ENCODE measurements around the gene EPHA3. TPM values are rescaled to one million over a fixed set of nuclear protein-coding genes. Genes with fewer than 3 reads are reported as not detected.

The EPHA3 gene
- total and polyA plus RNA-seq, 2 donors (not counting 3 experiments of a cell fraction or from before 2014, with no cell fraction given), result not detected

DNA sequence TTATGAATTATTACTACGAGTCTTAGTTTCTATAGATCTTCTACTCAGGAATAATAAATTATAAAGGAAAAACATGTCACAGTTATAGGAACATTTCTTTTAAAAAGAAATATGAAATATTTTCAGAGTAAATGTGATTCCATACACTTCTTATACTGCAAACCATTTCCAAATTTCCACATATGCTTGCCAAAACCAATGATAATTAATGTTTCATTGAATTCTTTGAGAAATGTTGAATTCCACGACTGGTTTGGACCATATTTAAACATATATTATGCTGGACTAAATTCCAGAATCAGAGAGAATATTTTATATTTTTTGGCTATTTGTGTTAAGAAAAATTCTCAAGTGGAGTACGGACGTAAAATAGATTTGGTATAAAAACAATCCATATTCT is 144.6 kb downstream of the EPHA3 start:
- H3K4me2 ChIP-seq (ENCODE audit: insufficient read depth, low read length), result no peak overlapping the region
- POLR2A ChIA-PET, result no interaction called here
- no peak overlapping the region for H2AFZ ChIP-seq (ENCODE audit: low read depth, low read length)
- no peak for FAIRE-seq
- no peak overlapping the region for H3K9ac ChIP-seq (replicated peaks; ENCODE audit: extremely low read depth, insufficient read depth, low read length)
- no TSS peak for BruUV-seq (replicated peaks)
- CTCF ChIA-PET, result no interaction called here
- intact Hi-C loops (cut with micrococcal nuclease) (no loop called here), dilution Hi-C loops (cut with MboI; ENCODE audit: extremely low pct_ligation_motif_present, low sequenced_read_pairs) (no loop called here)
- no peaks in the 10 kb centered on the region for H3K4me1 ChIP-seq (ENCODE audit: control insufficient read depth, extremely low read depth, insufficient read depth, low read length)
- no peaks in the 10 kb centered on the region for H3K9me3 ChIP-seq (replicated peaks; ENCODE audit: control insufficient read depth, insufficient read depth, low read length)
- H3K79me2 ChIP-seq (ENCODE audit: control insufficient read depth, insufficient read depth, low read length), result no peaks in the 10 kb centered on the region
- no peak for TF ChIP-seq POLR2A (IDR thresholded peaks at IDR 0.05; ENCODE audit: low read depth, low read length)
- no peak for TF ChIP-seq MYC (IDR thresholded peaks at IDR 0.05; ENCODE audit: low read depth, low read length)
- no peak for TF ChIP-seq GATA2 (IDR thresholded peaks at IDR 0.05; ENCODE audit: insufficient read depth, insufficient read length, low read depth, low read length)
- no peak for TF ChIP-seq JUN (IDR thresholded peaks at IDR 0.05; ENCODE audit: borderline replicate concordance, insufficient read depth, insufficient read length, low read depth)
- TF ChIP-seq, protein P1, sequence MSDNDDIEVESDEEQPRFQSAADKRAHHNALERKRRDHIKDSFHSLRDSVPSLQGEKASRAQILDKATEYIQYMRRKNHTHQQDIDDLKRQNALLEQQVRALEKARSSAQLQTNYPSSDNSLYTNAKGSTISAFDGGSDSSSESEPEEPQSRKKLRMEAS (IDR thresholded peaks at IDR 0.05; ENCODE audit: insufficient read depth, insufficient read length), result no peak
- TF ChIP-seq, protein P2, sequence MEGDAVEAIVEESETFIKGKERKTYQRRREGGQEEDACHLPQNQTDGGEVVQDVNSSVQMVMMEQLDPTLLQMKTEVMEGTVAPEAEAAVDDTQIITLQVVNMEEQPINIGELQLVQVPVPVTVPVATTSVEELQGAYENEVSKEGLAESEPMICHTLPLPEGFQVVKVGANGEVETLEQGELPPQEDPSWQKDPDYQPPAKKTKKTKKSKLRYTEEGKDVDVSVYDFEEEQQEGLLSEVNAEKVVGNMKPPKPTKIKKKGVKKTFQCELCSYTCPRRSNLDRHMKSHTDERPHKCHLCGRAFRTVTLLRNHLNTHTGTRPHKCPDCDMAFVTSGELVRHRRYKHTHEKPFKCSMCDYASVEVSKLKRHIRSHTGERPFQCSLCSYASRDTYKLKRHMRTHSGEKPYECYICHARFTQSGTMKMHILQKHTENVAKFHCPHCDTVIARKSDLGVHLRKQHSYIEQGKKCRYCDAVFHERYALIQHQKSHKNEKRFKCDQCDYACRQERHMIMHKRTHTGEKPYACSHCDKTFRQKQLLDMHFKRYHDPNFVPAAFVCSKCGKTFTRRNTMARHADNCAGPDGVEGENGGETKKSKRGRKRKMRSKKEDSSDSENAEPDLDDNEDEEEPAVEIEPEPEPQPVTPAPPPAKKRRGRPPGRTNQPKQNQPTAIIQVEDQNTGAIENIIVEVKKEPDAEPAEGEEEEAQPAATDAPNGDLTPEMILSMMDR (IDR thresholded peaks at IDR 0.05; ENCODE audit: extremely low read depth in 1 of 2, insufficient read depth in 1 of 2, low read depth in 1 of 2, low read length in 2 of 2), result no peak
- no peak for TF ChIP-seq POLR2AphosphoS5 (IDR thresholded peaks at IDR 0.05; ENCODE audit: insufficient read depth, low read depth, low read length)
- no peak for TF ChIP-seq FOS (IDR thresholded peaks at IDR 0.05; ENCODE audit: borderline replicate concordance, insufficient read depth, low read length)
- TF ChIP-seq EZH2 (IDR thresholded peaks at IDR 0.05; ENCODE audit: borderline replicate concordance, low read depth, low read length, severe bottlenecking), result no peak
- DNase-seq (ENCODE audit: low read depth, low spot score), result no peak
- H3K9me1 ChIP-seq (replicated peaks; ENCODE audit: control insufficient read depth, extremely low read depth, insufficient read depth, low read length), result no peaks in the 10 kb centered on the region
- H4K20me1 ChIP-seq (replicated peaks; ENCODE audit: control insufficient read depth, extremely low read depth, insufficient read depth, low read length), result no peaks in the 10 kb centered on the region
- no peaks in the 10 kb centered on the region for H3K36me3 ChIP-seq (ENCODE audit: control insufficient read depth in 2 of 2, extremely low read depth in 1 of 2, insufficient read depth in 2 of 2, low read length in 2 of 2)
- H3K4me3 ChIP-seq (replicated peaks in 1 of 3; ENCODE audit: insufficient read depth in 1 of 3, low read depth in 1 of 3, low read length in 3 of 3), result no peak overlapping the region
- no peaks in the 10 kb centered on the region for H3K27me3 ChIP-seq (ENCODE audit: control insufficient read depth in 2 of 2, insufficient read depth in 2 of 2, low read length in 2 of 2)
- H3K27ac ChIP-seq (ENCODE audit: insufficient read depth, low read depth, low read length), result no peak overlapping the region
